ENCODE results near the gene GPR160. TPM values are rescaled to one million over a fixed set of nuclear protein-coding genes. Genes with fewer than 3 reads are reported as not detected.

The GPR160 gene
- total and polyA plus RNA-seq, 4 donors: 0.99 to 7.2 (median 1.7) TPM

GRCh38 chr3:170132335-170132734, 94.5 kb downstream of the GPR160 start:
- no peak for DNase-seq (ENCODE audit: low spot score)
- 88% methylated on average over 2 of the region's 2 CpGs for WGBS

More at GRCh38 chr3:170132335-170132734, 94.5 kb downstream of the GPR160 start:
- H3K27me3 ChIP-seq (ENCODE audit: control insufficient read depth in 4 of 4, insufficient read depth in 4 of 4, low read length in 3 of 4): no peaks in the 10 kb centered on the region
- no peaks in the 10 kb centered on the region for H3K4me1 ChIP-seq (ENCODE audit: control insufficient read depth in 4 of 4, insufficient read depth in 4 of 4, low read length in 3 of 4)
- H3K27ac ChIP-seq (ENCODE audit: low read depth in 1 of 2, low read length in 2 of 2): no peak overlapping the region
- H3K9me3 ChIP-seq (ENCODE audit: control insufficient read depth in 4 of 4, low read length in 3 of 4): peaks cover 0 to 3% (median 0%) of the 10 kb centered on the region in 4 donors
- H3K9ac ChIP-seq (ENCODE audit: low read depth in 1 of 2, low read length in 2 of 2): no peak overlapping the region
- no peak overlapping the region for H3K4me3 ChIP-seq (ENCODE audit: low read depth in 1 of 3, low read length in 3 of 3)
- peaks cover 2 to 41% (median 24%) of the 10 kb centered on the region in 4 donors for H3K36me3 ChIP-seq (ENCODE audit: control insufficient read depth in 4 of 4, insufficient read depth in 3 of 4, low read depth in 1 of 4, low read length in 3 of 4)
- TF ChIP-seq YY1 (IDR thresholded peaks at IDR 0.05): no peak
- no peak for TF ChIP-seq HNF4A (conservative IDR thresholded peaks at IDR 0.05)
- no peak for TF ChIP-seq TAF1 (conservative IDR thresholded peaks at IDR 0.05)
- no peak for TF ChIP-seq RAD21 (IDR thresholded peaks at IDR 0.05)
- no peak for TF ChIP-seq REST (IDR thresholded peaks at IDR 0.05)
- no peak for TF ChIP-seq SP1 (IDR thresholded peaks at IDR 0.05)
- no peak for TF ChIP-seq HNF4G (IDR thresholded peaks at IDR 0.05)
- TF ChIP-seq GABPA (IDR thresholded peaks at IDR 0.05 in 1 of 2, conservative IDR thresholded peaks at IDR 0.05 in 1 of 2): no peak
- TF ChIP-seq JUND (IDR thresholded peaks at IDR 0.05): no peak
- no peak for TF ChIP-seq MAX (IDR thresholded peaks at IDR 0.05)
- TF ChIP-seq EGR1 (IDR thresholded peaks at IDR 0.05; ENCODE audit: low read depth in 2 of 2): no peak

Small RNA genes lying within 50 kb of the gene (small RNA-seq; reads per million reads assigned to genes)
- not detected for gene RNU4-38P

Other genes starting within 250 kb of the GPR160 start
- gene LRRIQ4, start 225.1 kb upstream of the GPR160 start, total RNA-seq: under 1 TPM in 1 of 2 donors, not detected in 1; 0.09 TPM
- gene LRRIQ4, start 225.1 kb upstream of the GPR160 start, polyA plus RNA-seq: not detected
- 1 to 10 TPM in 1 of 2 donors, under 1 TPM in 1; 0.42 to 2.8 TPM for gene LRRC34, start 225.1 kb upstream of the GPR160 start, total RNA-seq
- gene LRRC34, start 225.1 kb upstream of the GPR160 start, polyA plus RNA-seq: 1 to 10 TPM in 1 of 2 donors, under 1 TPM in 1; 0.22 to 1.3 TPM
- gene LRRC31, start 168.1 kb upstream of the GPR160 start, total RNA-seq: 1 to 10 TPM; 2.7 to 5.3 TPM
- under 1 TPM; 0.53 to 0.74 TPM for gene LRRC31, start 168.1 kb upstream of the GPR160 start, polyA plus RNA-seq
- gene SAMD7, start 126.4 kb upstream of the GPR160 start, total RNA-seq: not detected
- not detected for gene SAMD7, start 126.4 kb upstream of the GPR160 start, polyA plus RNA-seq
- gene SEC62, start 71.2 kb upstream of the GPR160 start, total RNA-seq: 10 to 100 TPM; 62.1 to 64.4 TPM
- 100 to 1,000 TPM in 1 of 2 donors, 10 to 100 TPM in 1; 40.1 to 200 TPM for gene SEC62, start 71.2 kb upstream of the GPR160 start, polyA plus RNA-seq
- gene PHC3, start 143.7 kb downstream of the GPR160 start, total RNA-seq: 10 to 100 TPM; 18.3 to 30.0 TPM
- gene PHC3, start 143.7 kb downstream of the GPR160 start, polyA plus RNA-seq: 10 to 100 TPM in 1 of 2 donors, 1 to 10 TPM in 1; 3.9 to 44.7 TPM
- 10 to 100 TPM in 1 of 2 donors, 1 to 10 TPM in 1; 9.0 to 12.7 TPM for gene PRKCI, start 184.4 kb downstream of the GPR160 start, total RNA-seq
- gene PRKCI, start 184.4 kb downstream of the GPR160 start, polyA plus RNA-seq: 1 to 10 TPM; 3.2 to 8.4 TPM

All from liver (tissue), 10 donors.